HepG2 (cell line): ENCODE measurements around the gene PSMB3. TPM values are rescaled to one million over a fixed set of nuclear protein-coding genes. Genes with fewer than 3 reads are reported as not detected.

ENCODE experiments used
- AGO2 ChIP-seq: fragments of 200-400 bp; formaldehyde crosslinking; optimal IDR thresholded peaks from 2 replicates; pipeline ENCODE3; 2017; ENCODE audit warnings: mild to moderate bottlenecking, low read depth, low read length, moderate library complexity
- AHR ChIP-seq: IDR thresholded peaks from 2 replicates; pipeline ENCODE4 v1.6.1; 2018; ENCODE audit warnings: missing genetic modification reagents, missing compliant biosample characterization
- BCL6 ChIP-seq: IDR thresholded peaks from 2 replicates; pipeline ENCODE4 v1.6.1; 2016; ENCODE audit warnings: missing genetic modification reagents, missing compliant biosample characterization
- HBP1 ChIP-seq: IDR thresholded peaks from 2 replicates; pipeline ENCODE4 v1.6.1; 2016; ENCODE audit warnings: low read depth, control low read depth
- HDAC1 ChIP-seq: sonication (generic); formaldehyde crosslinking; IDR thresholded peaks from 2 replicates; pipeline ENCODE4 v1.5.1; 2020; ENCODE audit warnings: mild to moderate bottlenecking, missing genetic modification reagents
- HOXA5 ChIP-seq: sonication (generic); formaldehyde crosslinking; IDR thresholded peaks from 2 replicates; pipeline ENCODE4 v1.4.0; 2020; ENCODE audit warnings: missing genetic modification reagents
- MAFG ChIP-seq: sonication (generic); formaldehyde crosslinking; IDR thresholded peaks from 2 replicates; pipeline ENCODE4 v1.5.1; 2020; ENCODE audit warnings: mild to moderate bottlenecking, missing genetic modification reagents
- MIER3 ChIP-seq: IDR thresholded peaks from 2 replicates; pipeline ENCODE4 v1.6.1; 2016; ENCODE audit warnings: missing compliant biosample characterization, borderline replicate concordance
- RAD51 ChIP-seq: fragments of 450-650 bp; IDR thresholded peaks from 2 replicates; pipeline ENCODE4 v1.6.1; 2016; ENCODE audit warnings: borderline replicate concordance
- SATB2 ChIP-seq: sonication (generic); formaldehyde crosslinking; IDR thresholded peaks from 2 replicates; pipeline ENCODE4 v1.5.0; 2020; ENCODE audit warnings: missing genetic modification reagents
- SRY ChIP-seq: sonication (generic); formaldehyde crosslinking; IDR thresholded peaks from 2 replicates; pipeline ENCODE4 v1.8.0; 2022; ENCODE audit warnings: mild to moderate bottlenecking, missing genetic modification reagents
- THAP8 ChIP-seq: sonication (generic); formaldehyde crosslinking; IDR thresholded peaks from 2 replicates; pipeline ENCODE4 v1.5.1; 2020; ENCODE audit warnings: missing genetic modification reagents, mild to moderate bottlenecking, borderline replicate concordance
- WIZ ChIP-seq: sonication (generic); formaldehyde crosslinking; IDR thresholded peaks from 2 replicates; pipeline ENCODE4 v1.5.1; 2020; ENCODE audit warnings: mild to moderate bottlenecking, missing genetic modification reagents
- ZHX2 ChIP-seq, 2 experiments: sonication (generic) in 1 of 2; formaldehyde crosslinking in 1 of 2; IDR thresholded peaks; 2 replicates each; pipeline versions ENCODE4 v1.6.1 to v1.9.0; 2014 to 2022; ENCODE audit warnings: antibody characterized with exemption in 1 of 2, borderline replicate concordance in 1 of 2, inconsistent platforms in 1 of 2, low read depth in 1 of 2, missing genetic modification reagents in 1 of 2
- ZNF10 ChIP-seq: sonication (generic); formaldehyde crosslinking; IDR thresholded peaks from 2 replicates; pipeline ENCODE4 v1.4.0; 2020; ENCODE audit warnings: mild to moderate bottlenecking, low read depth, missing genetic modification reagents, borderline replicate concordance
- ZNF138 ChIP-seq: sonication (generic); formaldehyde crosslinking; IDR thresholded peaks from 2 replicates; pipeline ENCODE4 v1.5.0; 2020; ENCODE audit warnings: mild to moderate bottlenecking, low read depth, missing genetic modification reagents
- ZNF225 ChIP-seq: sonication (generic); formaldehyde crosslinking; IDR thresholded peaks from 2 replicates; pipeline ENCODE4 v1.4.0; 2020; ENCODE audit warnings: mild to moderate bottlenecking, missing genetic modification reagents
- ZNF282 ChIP-seq: fragments of 450-650 bp; IDR thresholded peaks from 2 replicates; pipeline ENCODE4 v1.6.1; 2018; ENCODE audit not compliant: partially characterized antibody
- ZNF3 ChIP-seq: IDR thresholded peaks from 2 replicates; pipeline ENCODE4 v1.7.0; 2017; ENCODE audit warnings: inconsistent platforms
- ZNF510 ChIP-seq: sonication (generic); formaldehyde crosslinking; IDR thresholded peaks from 2 replicates; pipeline ENCODE4 v1.4.0; 2020; ENCODE audit warnings: low read depth, mild to moderate bottlenecking, missing genetic modification reagents
- ZNF607 ChIP-seq: sonication (generic); formaldehyde crosslinking; IDR thresholded peaks from 2 replicates; pipeline ENCODE4 v1.5.1; 2020; ENCODE audit warnings: missing genetic modification reagents, mild to moderate bottlenecking, borderline replicate concordance
- ZNF614 ChIP-seq: IDR thresholded peaks from 2 replicates; pipeline ENCODE4 v1.6.1; 2018; ENCODE audit warnings: missing biosample characterization, missing genetic modification reagents, inconsistent platforms, borderline replicate concordance
- ZNF703 ChIP-seq: sonication (generic); formaldehyde crosslinking; IDR thresholded peaks from 2 replicates; pipeline ENCODE4 v1.5.1; 2020; ENCODE audit warnings: missing genetic modification reagents, mild to moderate bottlenecking, moderate library complexity, borderline replicate concordance
- ZNF720 ChIP-seq: sonication (generic); formaldehyde crosslinking; IDR thresholded peaks from 2 replicates; pipeline ENCODE4 v1.4.0; 2020; ENCODE audit warnings: missing genetic modification reagents
- polyA plus RNA-seq, 8 experiments: library from polyadenylated mRNA; depleted of rRNA in 3 of 8; stranded (reverse) in 7 of 8; unstranded in 1 of 8; fragments of >200 nt; fragmentation: Illumina TruSeq in 4 of 8; extraction: Trizol in 4 of 8; gene quantifications; 2 replicates each; pipeline versions ENCODE4 v1.2.1 to v1.2.3, GENCODE V29; 2011 to 2016; ENCODE audit warnings: low read depth in 4 of 8, missing spikeins in 1 of 8, mixed read lengths in 1 of 8; ENCODE audit not compliant: insufficient read depth in 1 of 8
- total RNA-seq, 5 experiments: library from RNA; depleted of rRNA; stranded (reverse); fragments of >200 nt; fragmentation: Illumina TruSeq; extraction: Trizol; gene quantifications; 2 replicates each; pipeline ENCODE4 v1.2.3, GENCODE V29; 2016; ENCODE audit warnings: low read depth in 1 of 5

PSMB3 gene
- total and polyA plus RNA-seq, 2 of the 13 experiments (the other 11 are each of a cell fraction or from before 2014, with no cell fraction given), result 366 to 517 TPM

- TF ChIP-seq HBP1 (CRISPR knock-in tag) (no peak), THAP8 (CRISPR knock-in tag) (no peak), ZNF703 (CRISPR knock-in tag) (no peak), MAFG (CRISPR knock-in tag) (no peak), AGO2 (peak; percentile 100), ZHX2 (IDR thresholded peaks at IDR 0.05; ENCODE audit: low read depth) (no peak), ZHX2 (CRISPR knock-in tag; IDR thresholded peaks at IDR 0.05; ENCODE audit: borderline replicate concordance) (peak; percentile 71; the same call in 1 of the 2 replicates), BCL6 (CRISPR knock-in tag) (no peak), ZNF614 (CRISPR knock-in tag) (no peak; the same call in 1 of the 2 replicates), ZNF3 (CRISPR knock-in tag) (no peak), SRY (CRISPR knock-in tag) (0 out of 2 replicates have a peak, but pooled peaks have one; percentile 34), ZNF510 (CRISPR knock-in tag) (no peak), ZNF225 (CRISPR knock-in tag) (no peak), AHR (no peak; the same call in 1 of the 2 replicates), SATB2 (CRISPR knock-in tag) (no peak), RAD51 (no peak), MIER3 (peak; percentile 57; the same call in 1 of the 2 replicates), HOXA5 (no peak; the same call in 1 of the 2 replicates), ZNF10 (CRISPR knock-in tag) (no peak), ZNF282 (no peak), ZNF138 (CRISPR knock-in tag) (peak; percentile 94), ZNF607 (CRISPR knock-in tag) (no peak), WIZ (CRISPR knock-in tag) (no peak; the same call in 1 of the 2 replicates), ZNF720 (CRISPR knock-in tag) (no peak), HDAC1 (CRISPR knock-in tag) (peak; percentile 52; the same call in 1 of the 2 replicates)
Measured at GRCh38 chr17:38729886-38730525, 22.5 kb upstream of the PSMB3 start, which contains the start of gene CISD3 (continued).
